H9 (cell line): Measurements from ENCODE around the gene CARMIL3. TPM values are rescaled to one million over a fixed set of nuclear protein-coding genes. Genes with fewer than 3 reads are reported as not detected.

Source experiments
- DNase-seq: peaks from one replicate; pipeline ENCODE4 v3.0.0-alpha.2; 2017
- H2AFZ ChIP-seq: one replicate; pipeline ENCODE4 v1.6.1; 2013; ENCODE audit warnings: mild to moderate bottlenecking, low read length, control low read depth, moderate library complexity
- H2AK5ac ChIP-seq: 2 replicates; pipeline ENCODE4 v1.6.1; 2013; ENCODE audit warnings: low read length, control low read depth, mixed read lengths; ENCODE audit not compliant: insufficient read length
- H2BK120ac ChIP-seq: one replicate; pipeline ENCODE4 v1.6.1; 2013; ENCODE audit warnings: low read depth, mild to moderate bottlenecking, low read length, control low read depth, inconsistent platforms; ENCODE audit not compliant: poor library complexity, severe bottlenecking
- H2BK12ac ChIP-seq: 2 replicates; pipeline ENCODE4 v1.6.1; 2013; ENCODE audit warnings: low read length, control low read depth, mixed read lengths, low read depth; ENCODE audit not compliant: insufficient read length
- H2BK15ac ChIP-seq: 2 replicates; pipeline ENCODE4 v1.6.1; 2013; ENCODE audit warnings: low read depth, low read length, control low read depth
- H2BK20ac ChIP-seq: one replicate; pipeline ENCODE4 v1.6.1; 2013; ENCODE audit warnings: low read depth, mild to moderate bottlenecking, low read length, control low read depth, inconsistent platforms; ENCODE audit not compliant: poor library complexity, severe bottlenecking
- H2BK5ac ChIP-seq: 2 replicates; pipeline ENCODE4 v1.6.1; 2013; ENCODE audit warnings: low read length, control low read depth, mixed read lengths; ENCODE audit not compliant: insufficient read length
- H3K14ac ChIP-seq: 2 replicates; pipeline ENCODE4 v1.6.1; 2013; ENCODE audit warnings: low read length, control low read depth; ENCODE audit not compliant: insufficient read depth
- H3K18ac ChIP-seq: 2 replicates; pipeline ENCODE4 v1.6.1; 2013; ENCODE audit warnings: low read depth, mild to moderate bottlenecking, mixed read lengths, low read length, control low read depth; ENCODE audit not compliant: insufficient read length
- H3K23ac ChIP-seq: 2 replicates; pipeline ENCODE4 v1.6.1; 2013; ENCODE audit warnings: low read length, control low read depth, mixed read lengths, low read depth; ENCODE audit not compliant: insufficient read length
- H3K23me2 ChIP-seq: 2 replicates; pipeline ENCODE4 v1.6.1; 2013; ENCODE audit warnings: low read depth, mild to moderate bottlenecking, mixed read lengths, low read length, control low read depth; ENCODE audit not compliant: insufficient read length, poor library complexity, severe bottlenecking
- H3K27ac ChIP-seq: 2 replicates; pipeline ENCODE4 v1.5.1; 2013; ENCODE audit warnings: low read length, control low read depth, mixed read lengths, low read depth; ENCODE audit not compliant: insufficient read length
- H3K27me3 ChIP-seq: 2 replicates; pipeline ENCODE4 v1.6.1; 2013; ENCODE audit warnings: low read length, control low read depth, inconsistent platforms; ENCODE audit not compliant: insufficient read depth
- H3K4ac ChIP-seq: 2 replicates; pipeline ENCODE4 v1.6.1; 2013; ENCODE audit warnings: low read depth, mild to moderate bottlenecking, control low read depth, inconsistent platforms, low read length, moderate library complexity
- H3K4me1 ChIP-seq: 2 replicates; pipeline ENCODE4 v1.6.1; 2013; ENCODE audit warnings: low read length, control low read depth, inconsistent platforms; ENCODE audit not compliant: insufficient read depth
- H3K4me2 ChIP-seq: 2 replicates; pipeline ENCODE4 v1.6.1; 2013; ENCODE audit warnings: low read length, control low read depth, mixed read lengths; ENCODE audit not compliant: insufficient read length, insufficient read depth
- H3K56ac ChIP-seq: 2 replicates; pipeline ENCODE4 v1.6.1; 2013; ENCODE audit warnings: low read depth, mild to moderate bottlenecking, mixed read lengths, low read length, control low read depth; ENCODE audit not compliant: insufficient read length
- H3K79me1 ChIP-seq: 2 replicates; pipeline ENCODE4 v1.6.1; 2013; ENCODE audit warnings: low read depth, mild to moderate bottlenecking, moderate library complexity, low read length, control low read depth, inconsistent platforms; ENCODE audit not compliant: insufficient read depth, poor library complexity, severe bottlenecking
- H3K79me2 ChIP-seq: 2 replicates; pipeline ENCODE4 v1.6.1; 2013; ENCODE audit warnings: low read length, control low read depth, inconsistent platforms; ENCODE audit not compliant: insufficient read depth
- H3K9ac ChIP-seq: 2 replicates; pipeline ENCODE4 v1.6.1; 2013; ENCODE audit warnings: low read length, control low read depth, mixed read lengths; ENCODE audit not compliant: insufficient read length; ENCODE audit errors: extremely low read depth
- H3K9me3 ChIP-seq: one replicate; pipeline ENCODE4 v1.6.1; 2013; ENCODE audit warnings: low read depth, low read length, inconsistent platforms; ENCODE audit not compliant: control insufficient read depth
- H3T11ph ChIP-seq: one replicate; pipeline ENCODE4 v1.6.1; 2013; ENCODE audit warnings: mild to moderate bottlenecking, low read length, control low read depth, inconsistent platforms
- H4K20me1 ChIP-seq: one replicate; pipeline ENCODE4 v1.6.1; 2013; ENCODE audit not compliant: control insufficient read depth, insufficient read length, insufficient read depth
- H4K5ac ChIP-seq: 2 replicates; pipeline ENCODE4 v1.6.1; 2013; ENCODE audit warnings: low read depth, mild to moderate bottlenecking, mixed read lengths, low read length, control low read depth; ENCODE audit not compliant: insufficient read length
- H4K8ac ChIP-seq: replicated peaks from 2 replicates; pipeline ENCODE4 v1.6.1; 2013; ENCODE audit warnings: low read length, control low read depth, mixed read lengths, low read depth; ENCODE audit not compliant: insufficient read length
- H4K91ac ChIP-seq: 2 replicates; pipeline ENCODE4 v1.6.1; 2013; ENCODE audit warnings: low read depth, mild to moderate bottlenecking, moderate library complexity, mixed read lengths, low read length, control low read depth; ENCODE audit not compliant: insufficient read length
- H3K27ac Mint-ChIP-seq, 3 experiments: 2 replicates in 2 of 3; 3 replicates in 1 of 3; pipeline ENCODE4 v1.8.0; 2020 to 2021; ENCODE audit warnings: mixed read lengths in 3 of 3, mild to moderate bottlenecking in 1 of 3, moderate library complexity in 1 of 3
- H3K27me3 Mint-ChIP-seq: 2 replicates; pipeline ENCODE4 v1.8.0; 2021; ENCODE audit warnings: low read depth, mild to moderate bottlenecking, moderate library complexity, mixed read lengths
- H3K36me3 Mint-ChIP-seq, 3 experiments: 2 replicates in 2 of 3; 3 replicates in 1 of 3; pipeline ENCODE4 v1.8.0; 2020 to 2021; ENCODE audit warnings: low read depth in 3 of 3, mixed read lengths in 3 of 3; ENCODE audit not compliant: insufficient read depth in 1 of 3
- H3K4me1 Mint-ChIP-seq, 2 experiments: 2 replicates each; pipeline ENCODE4 v1.8.0; 2020; ENCODE audit warnings: mixed read lengths in 2 of 2
- H3K4me3 Mint-ChIP-seq, 2 experiments: 2 replicates in 1 of 2; 3 replicates in 1 of 2; pipeline ENCODE4 v1.8.0; 2020 to 2021; ENCODE audit warnings: mild to moderate bottlenecking in 2 of 2, mixed read lengths in 2 of 2, moderate library complexity in 1 of 2
- H3K9me3 Mint-ChIP-seq, 2 experiments: 2 replicates in 1 of 2; 3 replicates in 1 of 2; pipeline ENCODE4 v1.8.0; 2020; ENCODE audit warnings: mild to moderate bottlenecking in 2 of 2, mixed read lengths in 2 of 2, moderate library complexity in 1 of 2
- WGBS: extraction: QIAGEN DNeasy Blood & Tissue Kit; methylation state at CpG from one replicate; pipeline ENCODE4 v1.1.7; 2013; ENCODE audit warnings: missing lambda C conversion rate, low lambda C conversion rate, mixed read lengths; ENCODE audit not compliant: insufficient read length; ENCODE audit errors: extremely low coverage; 5-methylcytosine and 5-hydroxymethylcytosine counted together
- total RNA-seq: library from RNA; stranded (reverse); gene quantifications from 2 replicates; pipeline ENCODE4 v1.2.1, GENCODE V29; 2021
- TF ChIP-seq, protein P1 (sequence below): fragments of 200-600 bp; sonication (generic); conservative IDR thresholded peaks from 3 replicates; pipeline ENCODE4 v1.8.0; 2021; ENCODE audit warnings: antibody characterized with exemption, mild to moderate bottlenecking

The CARMIL3 gene
- total RNA-seq, 1 experiment from 2014 or later, result 5.8 TPM

DNA sequence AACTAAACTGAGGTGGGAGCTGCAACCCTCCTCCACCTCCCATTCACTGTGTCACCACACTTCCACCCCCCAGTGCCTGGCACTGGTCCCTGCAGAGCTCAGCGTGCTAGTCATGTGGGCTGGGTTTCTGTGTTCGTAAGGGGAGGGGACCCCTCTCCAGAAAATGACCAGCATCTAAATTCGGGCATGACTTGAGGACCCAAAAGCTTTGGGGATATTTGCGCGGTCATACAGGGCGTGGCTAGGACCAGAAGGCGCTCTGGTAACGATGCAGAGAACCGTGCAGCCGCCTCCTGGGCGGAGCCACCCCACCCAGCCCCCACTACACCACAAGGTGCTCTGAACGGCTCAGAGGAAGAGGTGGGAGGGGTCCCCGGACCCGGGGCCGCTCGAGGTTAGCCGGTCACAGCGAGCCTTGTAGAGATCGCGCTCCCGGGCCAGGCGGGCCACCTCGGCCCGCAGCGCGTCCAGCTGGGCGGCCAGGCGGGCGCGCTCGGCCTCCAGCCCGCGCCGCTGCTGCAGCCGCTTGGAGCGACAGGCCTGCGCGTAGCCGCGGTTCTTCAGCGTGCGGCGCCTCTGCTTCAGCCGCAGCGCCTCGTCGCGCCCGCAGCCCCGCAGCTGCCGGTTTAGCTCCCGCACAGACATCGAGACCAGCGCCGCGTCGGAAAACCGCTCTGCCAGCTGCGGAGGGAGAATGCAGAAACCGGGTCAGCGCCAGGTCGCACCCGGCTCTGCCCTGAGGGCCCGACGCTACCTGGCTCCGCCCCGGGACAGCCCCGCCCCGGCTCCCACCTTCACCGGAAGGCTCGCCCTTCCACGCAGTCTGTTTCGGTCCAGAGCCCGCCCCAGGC, 29.3 kb downstream of the CARMIL3 start:
- H3K27ac ChIP-seq, result no peak overlapping the region

More for the DNA sequence above, 29.3 kb downstream of the CARMIL3 start:
- H3K27me3 ChIP-seq, result no peaks in the 10 kb centered on the region; the same call in 1 of the 2 replicates
- no peak overlapping the region for H4K91ac ChIP-seq
- H2BK5ac ChIP-seq, result no peak overlapping the region
- DNase-seq, result peak; percentile 79
- H3K4ac ChIP-seq, result no peak overlapping the region
- no peaks in the 10 kb centered on the region for H4K20me1 ChIP-seq
- H3K4me1 ChIP-seq, result peaks cover 5% of the 10 kb centered on the region; the same call in 1 of the 2 replicates
- H3K14ac ChIP-seq, result peak overlapping the region; percentile 16; the same call in 1 of the 2 replicates
- H3K4me2 ChIP-seq, result peak overlapping the region; percentile 50
- H3T11ph ChIP-seq, result no peak overlapping the region
- H3K18ac ChIP-seq, result no peak overlapping the region
- Mint-ChIP-seq H3K9me3 (no peaks in the 10 kb centered on the region), H3K27ac (peak overlapping the region in 1 of 3 experiments; percentile 57; a peak in 1 of 7 replicates), H3K36me3 (no peaks in the 10 kb centered on the region; a peak in 1 of 7 replicates), H3K4me1 (peaks cover 33 to 42% of the 10 kb centered on the region in 2 experiments), H3K4me3 (peak overlapping the region; percentile 74 to 84), H3K27me3 (peaks cover 32% of the 10 kb centered on the region)
- H3K79me1 ChIP-seq, result no peaks in the 10 kb centered on the region
- no peak overlapping the region for H4K5ac ChIP-seq
- no peak overlapping the region for H3K56ac ChIP-seq
- no peak overlapping the region for H2BK120ac ChIP-seq
- H2BK20ac ChIP-seq, result no peak overlapping the region
- no peak overlapping the region for H3K23ac ChIP-seq
- peaks cover 4% of the 10 kb centered on the region for H3K23me2 ChIP-seq
- H3K79me2 ChIP-seq, result no peaks in the 10 kb centered on the region
- H3K9me3 ChIP-seq, result no peaks in the 10 kb centered on the region
- H3K9ac ChIP-seq, result no peak overlapping the region
- H2BK12ac ChIP-seq, result no peak overlapping the region
- WGBS, result no CpG with 5 or more reads among the region's 74 CpGs
- TF ChIP-seq, protein P1, sequence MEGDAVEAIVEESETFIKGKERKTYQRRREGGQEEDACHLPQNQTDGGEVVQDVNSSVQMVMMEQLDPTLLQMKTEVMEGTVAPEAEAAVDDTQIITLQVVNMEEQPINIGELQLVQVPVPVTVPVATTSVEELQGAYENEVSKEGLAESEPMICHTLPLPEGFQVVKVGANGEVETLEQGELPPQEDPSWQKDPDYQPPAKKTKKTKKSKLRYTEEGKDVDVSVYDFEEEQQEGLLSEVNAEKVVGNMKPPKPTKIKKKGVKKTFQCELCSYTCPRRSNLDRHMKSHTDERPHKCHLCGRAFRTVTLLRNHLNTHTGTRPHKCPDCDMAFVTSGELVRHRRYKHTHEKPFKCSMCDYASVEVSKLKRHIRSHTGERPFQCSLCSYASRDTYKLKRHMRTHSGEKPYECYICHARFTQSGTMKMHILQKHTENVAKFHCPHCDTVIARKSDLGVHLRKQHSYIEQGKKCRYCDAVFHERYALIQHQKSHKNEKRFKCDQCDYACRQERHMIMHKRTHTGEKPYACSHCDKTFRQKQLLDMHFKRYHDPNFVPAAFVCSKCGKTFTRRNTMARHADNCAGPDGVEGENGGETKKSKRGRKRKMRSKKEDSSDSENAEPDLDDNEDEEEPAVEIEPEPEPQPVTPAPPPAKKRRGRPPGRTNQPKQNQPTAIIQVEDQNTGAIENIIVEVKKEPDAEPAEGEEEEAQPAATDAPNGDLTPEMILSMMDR, result no peak
- no peak overlapping the region for H2AFZ ChIP-seq
- no peak overlapping the region for H2AK5ac ChIP-seq
- H2BK15ac ChIP-seq, result no peak overlapping the region
- H4K8ac ChIP-seq, result no peak overlapping the region
